ENCODE results near the gene DBF4B. TPM values are rescaled to one million over a fixed set of nuclear protein-coding genes. Genes with fewer than 3 reads are reported as not detected.

The DBF4B gene
- total and polyA plus RNA-seq, 2 of the 13 experiments (the other 11 are each of a cell fraction or from before 2014, with no cell fraction given): 11.7 to 13.2 TPM

DNA sequence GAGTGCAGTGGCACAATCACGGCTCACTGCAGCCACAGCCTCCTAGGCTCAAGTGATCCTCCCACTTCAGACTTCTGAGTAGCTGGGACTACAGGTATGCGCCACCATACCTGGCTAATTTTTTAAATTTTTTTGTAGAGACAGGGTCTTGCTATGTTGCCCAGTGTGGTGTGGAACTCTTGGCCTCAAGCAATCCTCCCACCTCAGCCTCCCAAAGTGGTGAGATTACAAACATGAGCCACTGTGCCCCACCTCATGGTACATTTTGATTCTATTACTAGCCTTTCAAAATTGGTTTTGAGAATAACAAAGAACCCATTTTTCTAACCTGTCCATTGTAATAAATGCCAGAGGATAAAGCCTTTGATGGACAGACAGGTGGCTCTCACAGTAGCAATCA, 20.3 kb upstream of the DBF4B start:
- Histone ChIP-seq H3K4me2 (ENCODE audit: low read depth, low read length) (peak overlapping the region; percentile 81), H3K27ac (ENCODE audit: extremely low read length, insufficient read depth, low read length) (no peak overlapping the region), H3K27me3 (ENCODE audit: control insufficient read depth in 1 of 2, insufficient read depth in 2 of 2, low read length in 2 of 2) (peaks cover 0 to 3% of the 10 kb centered on the region in 2 experiments; a peak in 1 of 5 replicates), H3K9me3 (ENCODE audit: low read length) (no peaks in the 10 kb centered on the region), H3K4me1 (ENCODE audit: insufficient read depth, low read length) (peaks cover 27% of the 10 kb centered on the region), H4K20me1 (ENCODE audit: insufficient read depth, low read length) (no peaks in the 10 kb centered on the region), H3K36me3 (replicated peaks in 1 of 2; ENCODE audit: control insufficient read depth in 1 of 2, insufficient read depth in 2 of 2, low read length in 2 of 2) (peaks cover 7 to 18% of the 10 kb centered on the region in 2 experiments), H2AFZ (ENCODE audit: low read length) (no peak overlapping the region), H3K4me3 (replicated peaks in 1 of 3; ENCODE audit: insufficient read depth in 1 of 3, low read depth in 2 of 3, low read length in 3 of 3) (peak overlapping the region; percentile 90 to 95 (median 92); a peak in 5 of 6 replicates), H3K9ac (ENCODE audit: insufficient read depth, low read depth, low read length) (peak overlapping the region; percentile 97), H3K79me2 (ENCODE audit: insufficient read depth, low read length) (peaks cover 40% of the 10 kb centered on the region)
- TF ChIP-seq ADNP (CRISPR knock-in tag; IDR thresholded peaks at IDR 0.05) (no peak), ZNF121 (CRISPR knock-in tag; IDR thresholded peaks at IDR 0.05) (peak; percentile 81)
- in situ Hi-C loops (cut with HindIII; ENCODE audit: extremely low pct_ligation_motif_present, low pct_unique_long_range_greater_than_20kb): no loop called here
- 94% methylated on average over 2 of the region's 2 CpGs for WGBS (ENCODE audit: low lambda C conversion rate)
- intact Hi-C loops (cut with micrococcal nuclease; ENCODE audit: unreplicated experiment): no loop called here
- no TSS peak for BruUV-seq (replicated peaks)
- ATAC-seq (no peak), FAIRE-seq (no peak), DNase-seq (ENCODE audit: low spot score) (no peak)
- ChIA-PET POLR2A (interaction anchor here (0.9 to 2.8 kb wide), 5 partner anchors 12 to 211 kb away, joined by 3 to 10 read pairs (median 6); partner anchors contain the start of genes DBF4B and EFTUD2), CTCF (ENCODE audit: low intra/inter-chr PET ratio, low total read pairs) (no interaction called here)

- Histone ChIP-seq H3K9me3 (ENCODE audit: low read length) (no peaks in the 10 kb centered on the region), H3K9ac (ENCODE audit: insufficient read depth, low read depth, low read length) (peak overlapping the region; percentile 97), H3K4me3 (replicated peaks in 1 of 3; ENCODE audit: insufficient read depth in 1 of 3, low read depth in 2 of 3, low read length in 3 of 3) (peak overlapping the region; percentile 90 to 95 (median 92)), H3K27ac (ENCODE audit: extremely low read length, insufficient read depth, low read length) (peak overlapping the region; percentile 81), H3K4me2 (ENCODE audit: low read depth, low read length) (peak overlapping the region; percentile 81), H3K27me3 (ENCODE audit: control insufficient read depth in 1 of 2, insufficient read depth in 2 of 2, low read length in 2 of 2) (peaks cover 0 to 3% of the 10 kb centered on the region in 2 experiments; a peak in 1 of 5 replicates), H2AFZ (ENCODE audit: low read length) (peak overlapping the region; percentile 66), H3K36me3 (replicated peaks in 1 of 2; ENCODE audit: control insufficient read depth in 1 of 2, insufficient read depth in 2 of 2, low read length in 2 of 2) (peaks cover 3 to 11% of the 10 kb centered on the region in 2 experiments; a peak in 3 of 5 replicates), H3K79me2 (ENCODE audit: insufficient read depth, low read length) (peaks cover 40% of the 10 kb centered on the region), H3K4me1 (ENCODE audit: insufficient read depth, low read length) (peaks cover 27% of the 10 kb centered on the region), H4K20me1 (ENCODE audit: insufficient read depth, low read length) (no peaks in the 10 kb centered on the region)
- intact Hi-C loops (cut with micrococcal nuclease; ENCODE audit: unreplicated experiment): no loop called here
- in situ Hi-C loops (cut with HindIII; ENCODE audit: extremely low pct_ligation_motif_present, low pct_unique_long_range_greater_than_20kb): no loop called here
- peak; percentile 22 for DNase-seq (ENCODE audit: low spot score)
- FAIRE-seq: no peak
- POLR2A ChIA-PET: interaction anchor here (0.9 to 2.8 kb wide), 5 partner anchors 11 to 210 kb away, joined by 3 to 10 read pairs (median 6); partner anchors contain the start of genes DBF4B and EFTUD2
- TSS peak; percentile 66 for BruUV-seq (replicated peaks)
- peak; percentile 54 for ATAC-seq
- under 1% methylated on average over 12 of the region's 13 CpGs for WGBS (ENCODE audit: low lambda C conversion rate)
- CTCF ChIA-PET (ENCODE audit: low intra/inter-chr PET ratio, low total read pairs): no interaction called here
- TF ChIP-seq, protein P1, sequence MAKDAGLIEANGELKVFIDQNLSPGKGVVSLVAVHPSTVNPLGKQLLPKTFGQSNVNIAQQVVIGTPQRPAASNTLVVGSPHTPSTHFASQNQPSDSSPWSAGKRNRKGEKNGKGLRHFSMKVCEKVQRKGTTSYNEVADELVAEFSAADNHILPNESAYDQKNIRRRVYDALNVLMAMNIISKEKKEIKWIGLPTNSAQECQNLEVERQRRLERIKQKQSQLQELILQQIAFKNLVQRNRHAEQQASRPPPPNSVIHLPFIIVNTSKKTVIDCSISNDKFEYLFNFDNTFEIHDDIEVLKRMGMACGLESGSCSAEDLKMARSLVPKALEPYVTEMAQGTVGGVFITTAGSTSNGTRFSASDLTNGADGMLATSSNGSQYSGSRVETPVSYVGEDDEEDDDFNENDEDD (CRISPR knock-in tag; IDR thresholded peaks at IDR 0.05; ENCODE audit: borderline replicate concordance): 0 out of 2 replicates have a peak, but pooled peaks have one; percentile 7
- TF ChIP-seq, protein P2, sequence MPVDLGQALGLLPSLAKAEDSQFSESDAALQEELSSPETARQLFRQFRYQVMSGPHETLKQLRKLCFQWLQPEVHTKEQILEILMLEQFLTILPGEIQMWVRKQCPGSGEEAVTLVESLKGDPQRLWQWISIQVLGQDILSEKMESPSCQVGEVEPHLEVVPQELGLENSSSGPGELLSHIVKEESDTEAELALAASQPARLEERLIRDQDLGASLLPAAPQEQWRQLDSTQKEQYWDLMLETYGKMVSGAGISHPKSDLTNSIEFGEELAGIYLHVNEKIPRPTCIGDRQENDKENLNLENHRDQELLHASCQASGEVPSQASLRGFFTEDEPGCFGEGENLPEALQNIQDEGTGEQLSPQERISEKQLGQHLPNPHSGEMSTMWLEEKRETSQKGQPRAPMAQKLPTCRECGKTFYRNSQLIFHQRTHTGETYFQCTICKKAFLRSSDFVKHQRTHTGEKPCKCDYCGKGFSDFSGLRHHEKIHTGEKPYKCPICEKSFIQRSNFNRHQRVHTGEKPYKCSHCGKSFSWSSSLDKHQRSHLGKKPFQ (CRISPR knock-in tag; IDR thresholded peaks at IDR 0.05; ENCODE audit: insufficient replicate concordance): peak; percentile 6
- 0 out of 2 replicates have a peak, but pooled peaks have one; percentile 57 for TF ChIP-seq ZNF383 (CRISPR knock-in tag; IDR thresholded peaks at IDR 0.05; ENCODE audit: borderline replicate concordance)
- TF ChIP-seq ZNF749 (CRISPR knock-in tag; IDR thresholded peaks at IDR 0.05; ENCODE audit: borderline replicate concordance): no peak
- TF ChIP-seq SAP130 (CRISPR knock-in tag; IDR thresholded peaks at IDR 0.05; ENCODE audit: low read depth): peak; percentile 42
- TF ChIP-seq, protein P3, sequence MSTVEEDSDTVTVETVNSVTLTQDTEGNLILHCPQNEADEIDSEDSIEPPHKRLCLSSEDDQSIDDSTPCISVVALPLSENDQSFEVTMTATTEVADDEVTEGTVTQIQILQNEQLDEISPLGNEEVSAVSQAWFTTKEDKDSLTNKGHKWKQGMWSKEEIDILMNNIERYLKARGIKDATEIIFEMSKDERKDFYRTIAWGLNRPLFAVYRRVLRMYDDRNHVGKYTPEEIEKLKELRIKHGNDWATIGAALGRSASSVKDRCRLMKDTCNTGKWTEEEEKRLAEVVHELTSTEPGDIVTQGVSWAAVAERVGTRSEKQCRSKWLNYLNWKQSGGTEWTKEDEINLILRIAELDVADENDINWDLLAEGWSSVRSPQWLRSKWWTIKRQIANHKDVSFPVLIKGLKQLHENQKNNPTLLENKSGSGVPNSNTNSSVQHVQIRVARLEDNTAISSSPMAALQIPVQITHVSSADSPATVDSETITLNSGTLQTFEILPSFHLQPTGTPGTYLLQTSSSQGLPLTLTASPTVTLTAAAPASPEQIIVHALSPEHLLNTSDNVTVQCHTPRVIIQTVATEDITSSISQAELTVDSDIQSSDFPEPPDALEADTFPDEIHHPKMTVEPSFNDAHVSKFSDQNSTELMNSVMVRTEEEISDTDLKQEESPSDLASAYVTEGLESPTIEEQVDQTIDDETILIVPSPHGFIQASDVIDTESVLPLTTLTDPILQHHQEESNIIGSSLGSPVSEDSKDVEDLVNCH (CRISPR knock-in tag; IDR thresholded peaks at IDR 0.05): 0 out of 2 replicates have a peak, but pooled peaks have one; percentile 38
- TF ChIP-seq GTF3A (CRISPR knock-in tag; conservative IDR thresholded peaks at IDR 0.05): 0 out of 2 replicates have a peak, but pooled peaks have one; percentile 65
- peak; percentile 57 for TF ChIP-seq FOXA3 (CRISPR knock-in tag; IDR thresholded peaks at IDR 0.05)
- TF ChIP-seq NFRKB (IDR thresholded peaks at IDR 0.05): no peak
Observed at GRCh38 chr17:44688675-44689476, 19.6 kb upstream of the DBF4B start.

Measured in HepG2 (cell line).